HepG2 (cell line): ENCODE measurements around the gene INAFM1. TPM values are rescaled to one million over a fixed set of nuclear protein-coding genes. Genes with fewer than 3 reads are reported as not detected.

Experiments
- ARNTL ChIP-seq: sonication (generic); formaldehyde crosslinking; IDR thresholded peaks from 2 replicates; pipeline ENCODE4 v1.4.0; 2020; ENCODE audit warnings: mild to moderate bottlenecking, missing genetic modification reagents
- ELF1 ChIP-seq: sonication (generic); formaldehyde crosslinking; IDR thresholded peaks from 2 replicates; pipeline ENCODE4 v1.4.0; 2020; ENCODE audit warnings: missing genetic modification reagents
- ELF3 ChIP-seq: IDR thresholded peaks from 2 replicates; pipeline ENCODE4 v1.6.1; 2016; ENCODE audit warnings: missing genetic modification reagents, missing compliant biosample characterization
- EP300 ChIP-seq, 3 experiments: sonication (generic) in 1 of 3; formaldehyde crosslinking in 1 of 3; IDR thresholded peaks; 2 replicates each; pipeline versions ENCODE4 v1.5.1 to v1.6.1; 2011 to 2020; ENCODE audit warnings: low read depth in 2 of 3, low read length in 2 of 3, borderline replicate concordance in 1 of 3, improper control_type of control experiment in 1 of 3, mild to moderate bottlenecking in 1 of 3, missing genetic modification reagents in 1 of 3, moderate library complexity in 1 of 3
- FLYWCH1 ChIP-seq: sonication (generic); formaldehyde crosslinking; IDR thresholded peaks from 2 replicates; pipeline ENCODE4 v1.8.1; 2023; ENCODE audit warnings: mild to moderate bottlenecking, missing genetic modification reagents
- GLI4 ChIP-seq: sonication (generic); formaldehyde crosslinking; IDR thresholded peaks from 2 replicates; pipeline ENCODE4 v1.5.1; 2020; ENCODE audit warnings: missing genetic modification reagents, mild to moderate bottlenecking, moderate library complexity, borderline replicate concordance
- HINFP ChIP-seq: sonication (generic); formaldehyde crosslinking; IDR thresholded peaks from 2 replicates; pipeline ENCODE4 v1.4.0; 2020; ENCODE audit warnings: low read depth, mild to moderate bottlenecking, missing genetic modification reagents
- HNRNPLL ChIP-seq: fragments of 200-400 bp; formaldehyde crosslinking; IDR thresholded peaks from 2 replicates; pipeline ENCODE4 v1.6.1; 2017; ENCODE audit warnings: mild to moderate bottlenecking, low read depth, low read length; ENCODE audit not compliant: poor library complexity, severe bottlenecking
- JUND ChIP-seq: sonication (generic); formaldehyde crosslinking; IDR thresholded peaks from 2 replicates; pipeline ENCODE4 v1.8.0; 2022; ENCODE audit warnings: mild to moderate bottlenecking, missing genetic modification reagents
- KAT7 ChIP-seq: IDR thresholded peaks from 2 replicates; pipeline ENCODE4 v1.6.1; 2018; ENCODE audit warnings: borderline replicate concordance, missing compliant biosample characterization
- KDM1A ChIP-seq: IDR thresholded peaks from 2 replicates; pipeline ENCODE4 v1.6.1; 2016; ENCODE audit warnings: missing compliant biosample characterization
- KDM3A ChIP-seq: IDR thresholded peaks from 2 replicates; pipeline ENCODE4 v1.6.1; 2018; ENCODE audit warnings: low read depth, missing compliant biosample characterization
- MYC ChIP-seq: sonication (generic); formaldehyde crosslinking; IDR thresholded peaks from 2 replicates; pipeline ENCODE4 v1.9.0; 2021; ENCODE audit warnings: missing genetic modification reagents, borderline replicate concordance
- RAD21 ChIP-seq: fragments of 450-650 bp; formaldehyde crosslinking; IDR thresholded peaks from 2 replicates; pipeline ENCODE4 v1.5.0; 2020; ENCODE audit warnings: mild to moderate bottlenecking
- THAP11 ChIP-seq: IDR thresholded peaks from 2 replicates; pipeline ENCODE4 v1.6.1; 2016; ENCODE audit warnings: missing biosample characterization, missing genetic modification reagents
- ZBTB20 ChIP-seq: sonication (generic); formaldehyde crosslinking; IDR thresholded peaks from 2 replicates; pipeline ENCODE4 v1.8.1; 2023; ENCODE audit warnings: missing genetic modification reagents, low read depth, mild to moderate bottlenecking, borderline replicate concordance
- ZBTB7A ChIP-seq: sonication (generic); formaldehyde crosslinking; IDR thresholded peaks from 2 replicates; pipeline ENCODE4 v1.8.0; 2022; ENCODE audit warnings: mild to moderate bottlenecking, missing genetic modification reagents
- ZFP41 ChIP-seq: sonication (generic); formaldehyde crosslinking; IDR thresholded peaks from 2 replicates; pipeline ENCODE4 v1.4.0; 2020; ENCODE audit warnings: mild to moderate bottlenecking, missing genetic modification reagents, borderline replicate concordance
- ZNF598 ChIP-seq: sonication (generic); formaldehyde crosslinking; IDR thresholded peaks from 2 replicates; pipeline ENCODE4 v1.5.1; 2020; ENCODE audit warnings: mild to moderate bottlenecking, missing genetic modification reagents, borderline replicate concordance
- ZNF639 ChIP-seq: conservative IDR thresholded peaks from 2 replicates; pipeline ENCODE4 v1.6.1; 2018; ENCODE audit warnings: missing genetic modification reagents
- ZSCAN5A ChIP-seq: sonication (generic); formaldehyde crosslinking; IDR thresholded peaks from 2 replicates; pipeline ENCODE4 v1.8.0; 2022; ENCODE audit warnings: mild to moderate bottlenecking, missing genetic modification reagents, borderline replicate concordance
- polyA plus RNA-seq, 8 experiments: library from polyadenylated mRNA; depleted of rRNA in 3 of 8; stranded (reverse) in 7 of 8; unstranded in 1 of 8; fragments of >200 nt; fragmentation: Illumina TruSeq in 4 of 8; extraction: Trizol in 4 of 8; gene quantifications; 2 replicates each; pipeline versions ENCODE4 v1.2.1 to v1.2.3, GENCODE V29; 2011 to 2016; ENCODE audit warnings: low read depth in 4 of 8, missing spikeins in 1 of 8, mixed read lengths in 1 of 8; ENCODE audit not compliant: insufficient read depth in 1 of 8
- total RNA-seq, 5 experiments: library from RNA; depleted of rRNA; stranded (reverse); fragments of >200 nt; fragmentation: Illumina TruSeq; extraction: Trizol; gene quantifications; 2 replicates each; pipeline ENCODE4 v1.2.3, GENCODE V29; 2016; ENCODE audit warnings: low read depth in 1 of 5
- TF ChIP-seq, protein P1 (sequence below): sonication (generic); formaldehyde crosslinking; IDR thresholded peaks from 2 replicates; pipeline ENCODE4 v1.4.0; 2020; ENCODE audit warnings: mild to moderate bottlenecking, missing genetic modification reagents

The INAFM1 gene
- total and polyA plus RNA-seq, 2 of the 13 experiments (the other 11 are each of a cell fraction or from before 2014, with no cell fraction given) = 0.88 to 1.9 TPM

DNA sequence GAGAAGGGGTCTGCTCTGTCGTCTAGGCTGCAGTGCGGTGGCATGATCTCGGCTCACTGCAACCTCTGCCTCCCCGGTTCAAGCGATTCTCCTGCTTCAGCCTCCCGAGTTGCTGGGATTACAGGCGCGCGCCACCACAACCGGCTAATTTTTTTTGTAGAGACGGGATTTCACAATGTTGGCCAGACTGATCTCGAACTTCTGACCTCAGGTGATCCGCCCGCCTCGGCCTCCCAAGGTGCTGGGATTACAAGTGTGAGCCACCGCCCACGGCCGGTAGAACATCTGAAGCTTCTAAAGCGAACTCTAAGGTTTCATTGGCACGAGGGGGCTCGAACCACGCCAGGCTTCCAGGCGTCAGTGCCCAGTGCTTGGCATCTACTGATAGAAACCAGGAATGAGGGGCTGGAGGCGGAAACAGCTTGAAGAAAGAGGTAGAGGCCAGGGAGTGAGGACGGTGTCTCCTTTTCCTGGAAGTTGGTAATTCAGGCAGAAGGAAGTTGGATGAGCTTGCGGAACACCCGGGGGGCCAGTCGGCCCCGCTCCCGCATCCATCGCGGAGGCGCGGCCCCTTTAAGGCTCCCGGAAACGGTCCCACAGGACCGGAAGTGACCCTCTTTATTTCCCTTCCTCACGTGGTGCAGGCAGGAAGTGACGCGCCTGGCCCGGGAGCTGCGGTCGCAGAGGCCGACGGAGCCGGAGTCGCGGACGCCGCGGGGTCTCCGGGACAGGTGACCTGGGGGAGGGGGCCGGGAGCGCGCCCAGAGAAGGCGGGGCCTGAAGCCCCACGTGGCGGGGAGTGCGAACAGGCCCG, 18.6 kb upstream of the INAFM1 start, which contains the start of gene CCDC9 (continued):
- TF ChIP-seq ELF1 (peak; percentile 94), ZFP41 (CRISPR knock-in tag) (0 out of 2 replicates have a peak, but pooled peaks have one; percentile 20), HNRNPLL (peak; percentile 36), ZSCAN5A (CRISPR knock-in tag) (peak; percentile 4; the same call in 1 of the 2 replicates), KDM1A (CRISPR knock-in tag) (peak; percentile 2; the same call in 1 of the 2 replicates), THAP11 (CRISPR knock-in tag) (peak; percentile 91), KAT7 (CRISPR knock-in tag) (no peak), FLYWCH1 (CRISPR knock-in tag) (no peak), ZNF639 (CRISPR knock-in tag) (peak; percentile 95), EP300 (IDR thresholded peaks at IDR 0.05; ENCODE audit: low read depth in 2 of 2, low read length in 2 of 2) (0 out of 4 replicates have a peak, but pooled peaks of 1 of the 2 experiments have one; percentile 22), EP300 (CRISPR knock-in tag; IDR thresholded peaks at IDR 0.05; ENCODE audit: borderline replicate concordance) (no peak; the same call in 1 of the 2 replicates), RAD21 (CRISPR knock-in tag) (no peak), ELF3 (CRISPR knock-in tag) (peak; percentile 71; the same call in 1 of the 2 replicates), MYC (peak; percentile 71; the same call in 1 of the 2 replicates), ARNTL (CRISPR knock-in tag) (peak; percentile 88), HINFP (0 out of 2 replicates have a peak, but pooled peaks have one; percentile 91), JUND (no peak), KDM3A (CRISPR knock-in tag) (peak; percentile 65; the same call in 1 of the 2 replicates), ZNF598 (no peak), GLI4 (0 out of 2 replicates have a peak, but pooled peaks have one; percentile 1), ZBTB20 (CRISPR knock-in tag) (no peak; the same call in 1 of the 2 replicates), ZBTB7A (CRISPR knock-in tag) (peak; percentile 41; the same call in 1 of the 2 replicates)
- TF ChIP-seq, protein P1, sequence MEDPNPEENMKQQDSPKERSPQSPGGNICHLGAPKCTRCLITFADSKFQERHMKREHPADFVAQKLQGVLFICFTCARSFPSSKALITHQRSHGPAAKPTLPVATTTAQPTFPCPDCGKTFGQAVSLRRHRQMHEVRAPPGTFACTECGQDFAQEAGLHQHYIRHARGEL = peak; percentile 39; the same call in 1 of the 2 replicates
